HG03469 (cell line): ENCODE data around the gene ZNF45.
"Not testable (repeated sequence)": the region's sequence is repeated elsewhere in the genome, so short reads cannot be mapped to it uniquely, and the experiment has no call there.

ENCODE experiments used
- ATAC-seq: cut with Tn5 transposase; IDR thresholded peaks from one replicate; pipeline ENCODE4 v1.9.1; 2021; ENCODE audit warnings: mild to moderate bottlenecking, moderate library complexity, moderate number of reproducible peaks; ENCODE audit not compliant: unreplicated experiment

ZNF45 gene

GRCh38 chr19:43934985-43935708, at the start of gene ZNF45:
Gene ZNF45, minus strand, starts transcription at chr19:43935282. Its CDS starts 13,097 bp downstream, at chr19:43922185.
- ATAC-seq, result peak; percentile 72

GRCh38 chr19:43984687-43985000, 49.6 kb upstream of the ZNF45 start:
- no peak for ATAC-seq

DNA sequence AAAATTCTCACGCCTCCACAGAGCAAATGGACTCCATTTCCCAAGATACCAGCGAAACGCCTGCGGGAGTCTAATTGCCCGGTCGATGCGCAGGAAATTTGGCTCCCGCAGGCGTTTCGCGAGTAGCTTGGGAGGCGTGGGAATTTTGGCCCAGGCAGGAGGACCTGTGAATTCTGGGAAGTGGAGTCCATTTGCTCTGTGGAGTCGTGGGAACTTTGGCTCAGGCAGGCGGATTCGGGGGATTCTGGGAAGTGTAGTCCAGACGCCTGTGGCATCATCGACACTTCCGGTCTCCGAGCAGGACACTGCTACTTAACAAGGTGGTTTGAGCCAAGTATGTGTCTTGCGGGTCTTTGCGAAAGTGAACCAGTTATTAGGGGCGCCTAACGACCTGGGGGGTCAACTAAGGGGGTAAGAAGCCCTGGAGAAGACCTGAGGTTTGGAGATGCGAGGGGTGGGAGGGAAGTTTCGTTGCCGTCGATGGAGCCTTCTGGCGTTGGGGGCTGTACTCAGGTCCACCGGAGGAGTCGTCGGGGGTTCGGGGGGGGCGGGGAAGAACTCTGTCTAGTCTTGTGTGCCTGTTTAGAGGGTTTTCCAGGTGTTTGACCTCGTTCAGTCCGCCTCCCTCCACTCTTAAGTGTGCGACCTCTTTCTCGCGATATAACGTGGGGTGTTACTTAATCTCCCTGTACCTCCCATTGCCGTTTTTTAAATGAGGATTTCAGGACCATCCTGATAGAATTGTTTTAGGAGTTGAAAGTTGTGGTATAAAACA, 49.0 kb upstream of the ZNF45 start, which contains the start of gene ZNF155:
Gene ZNF155, plus strand, starts transcription at position 277 of the 775 bp plus-strand sequence. CDS start 4,356 bp downstream, outside the sequence.
- ATAC-seq, result no peak

DNA sequence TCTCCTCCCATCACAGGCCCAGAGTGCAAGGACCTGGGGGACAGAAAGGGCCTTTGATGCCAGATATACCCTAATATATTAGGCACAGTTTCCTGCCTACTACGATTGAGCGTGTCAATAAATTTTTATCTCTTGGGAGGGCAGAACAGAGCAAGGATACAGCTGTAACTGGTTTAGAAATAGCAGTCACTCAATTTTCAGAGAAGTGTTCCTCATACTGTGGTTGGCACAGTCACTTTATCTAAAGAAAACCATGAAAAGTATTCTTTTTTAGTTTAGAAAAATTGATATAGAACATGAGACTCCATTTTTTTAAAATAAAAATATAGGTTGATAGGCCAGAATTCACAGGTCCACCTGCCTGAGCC, 48.4 kb upstream of the ZNF45 start:
- no peak for ATAC-seq

DNA sequence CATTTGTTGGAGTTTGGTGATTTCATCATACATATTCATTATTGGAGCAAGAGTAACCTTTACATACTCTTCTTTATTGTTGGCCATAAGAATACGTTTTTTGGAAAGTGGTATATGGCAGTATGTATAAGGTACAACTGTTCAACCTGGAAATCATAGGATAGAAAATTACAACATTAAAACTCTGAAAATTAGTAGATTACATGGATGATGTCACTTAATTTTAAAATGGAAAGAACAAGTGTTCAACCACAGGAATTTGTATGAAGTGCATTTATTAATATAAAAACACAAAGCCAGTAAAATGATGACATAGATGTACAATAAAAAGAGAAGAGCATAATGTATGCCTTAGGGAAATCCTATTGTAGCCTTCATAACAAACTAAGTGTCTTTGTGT, 41.6 kb upstream of the ZNF45 start:
- no peak for ATAC-seq

GRCh38 chr19:43966079-43966694, 31.1 kb upstream of the ZNF45 start:
- no peak for ATAC-seq

GRCh38 chr19:43960411-43960810, 25.3 kb upstream of the ZNF45 start:
- no peak for ATAC-seq

DNA sequence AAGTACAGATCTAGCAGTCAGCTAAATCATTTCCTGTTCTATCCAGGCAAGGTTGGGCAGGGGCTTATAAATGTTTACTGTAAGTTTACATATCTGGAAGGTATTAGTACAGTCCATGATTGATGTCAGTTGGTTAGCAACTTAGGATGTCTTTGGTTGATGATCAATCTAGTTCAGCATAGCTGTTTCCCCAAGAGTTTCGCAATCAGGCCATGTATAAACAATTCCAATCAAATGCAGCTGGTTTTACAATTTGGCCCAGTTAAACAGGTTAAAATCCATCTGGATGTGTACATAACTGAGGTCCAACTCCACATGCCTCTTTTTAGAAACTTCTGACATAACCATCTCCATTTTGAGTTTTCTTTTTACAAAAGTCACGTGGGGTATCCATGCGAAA, 22.8 kb upstream of the ZNF45 start:
- ATAC-seq, result no peak

GRCh38 chr19:43956827-43957226, 21.7 kb upstream of the ZNF45 start:
- no peak for ATAC-seq

DNA sequence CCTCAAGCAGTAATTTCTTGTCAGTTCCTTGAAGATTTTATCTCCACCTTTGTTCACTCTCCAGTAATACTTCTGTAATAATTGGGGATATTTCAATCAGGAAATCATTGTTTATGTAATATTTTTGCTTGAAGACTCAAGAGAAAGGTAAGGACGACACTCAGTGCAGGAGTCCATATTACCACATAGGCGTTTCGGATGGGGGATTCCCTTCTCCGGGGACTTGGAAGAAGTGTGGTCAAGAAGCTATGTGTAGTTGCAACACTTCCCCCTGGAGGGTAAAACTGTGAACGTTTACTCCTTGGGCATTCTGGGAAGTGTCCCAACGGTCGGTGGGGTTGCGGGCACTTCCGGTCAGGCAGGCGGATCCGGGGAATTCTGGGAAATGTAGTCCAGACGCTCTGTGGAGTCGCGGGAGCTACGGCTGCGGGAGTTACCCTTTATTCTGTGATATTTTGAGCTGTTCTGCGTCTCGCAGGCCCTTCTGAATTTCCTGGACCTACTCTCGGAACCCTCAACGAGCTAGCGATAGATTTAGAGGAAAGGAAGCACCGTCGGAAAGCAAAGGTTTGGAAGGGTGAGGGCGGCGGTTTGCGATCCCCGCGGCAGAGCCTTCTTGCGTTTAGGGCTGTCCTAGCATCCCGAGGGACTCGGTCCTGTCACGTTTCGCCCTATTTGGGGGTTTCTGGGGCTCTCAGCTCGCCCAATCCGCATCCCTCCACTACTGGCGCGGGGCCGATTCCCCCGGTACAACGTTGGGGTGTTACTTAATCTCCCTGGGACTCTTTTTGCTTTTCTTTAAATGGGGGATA, 16.0 kb upstream of the ZNF45 start, which contains the start of gene ZNF221:
Gene ZNF221, plus strand, starts transcription at position 395 of the 812 bp plus-strand sequence. CDS start 11,499 bp downstream, outside the sequence.
- ATAC-seq, result no peak

- not testable (repeated sequence) for ATAC-seq
These were observed 14.7 kb upstream of the ZNF45 start for GRCh38 chr19:43949803-43950202.

GRCh38 chr19:43947412-43947811, 12.3 kb upstream of the ZNF45 start:
- not testable (repeated sequence) for ATAC-seq

DNA sequence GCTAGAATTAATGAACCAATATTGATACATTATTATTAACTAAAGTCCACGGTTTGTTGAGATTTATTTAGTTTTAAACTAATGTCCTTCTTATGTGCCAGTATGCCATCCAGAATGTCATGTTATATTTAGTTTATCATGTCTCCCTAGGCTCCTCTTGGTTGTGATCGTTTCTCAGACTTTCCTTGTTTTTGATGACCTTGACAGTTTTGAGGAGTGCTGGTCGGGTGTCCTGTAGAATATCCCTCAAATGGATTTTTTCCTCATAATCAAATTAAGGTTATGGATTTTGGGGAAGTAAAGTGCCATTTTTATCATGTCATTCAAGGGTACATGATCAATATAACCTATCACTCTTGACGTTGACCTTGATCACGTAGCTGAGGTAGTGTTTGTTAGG, 6.1 kb upstream of the ZNF45 start:
- ATAC-seq, result no peak

- ATAC-seq, result no peak
These were observed 5.6 kb upstream of the ZNF45 start for GRCh38 chr19:43940719-43941118.

- no peak for ATAC-seq
These were observed 4.6 kb upstream of the ZNF45 start for GRCh38 chr19:43939557-43940260.

DNA sequence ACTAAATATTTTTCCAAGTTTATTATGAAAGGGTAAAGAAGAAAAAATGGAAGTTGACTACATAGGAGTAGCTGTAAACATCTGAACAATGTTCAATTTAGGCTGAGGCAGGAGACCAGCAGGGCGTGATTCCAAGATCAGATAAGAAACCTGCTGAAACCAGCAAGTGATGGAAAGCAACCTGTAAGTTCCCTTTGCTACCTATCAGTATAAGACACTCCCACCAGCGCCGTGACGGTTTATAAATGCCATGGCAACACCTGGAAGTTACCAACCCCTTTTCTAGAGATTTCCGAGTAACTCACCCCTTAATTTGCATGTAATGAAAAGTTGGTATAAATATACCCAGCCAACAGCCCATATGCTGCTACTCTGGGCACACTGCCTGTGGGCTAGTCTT, 1.1 kb upstream of the ZNF45 start:
- ATAC-seq, result no peak

GRCh38 chr19:43934055-43934984, 762 bp downstream of the ZNF45 start:
- no peak for ATAC-seq

GRCh38 chr19:43928820-43929219, 6.3 kb downstream of the ZNF45 start:
- ATAC-seq, result no peak

- no peak for ATAC-seq
These were observed 11.2 kb downstream of the ZNF45 start for GRCh38 chr19:43923875-43924274.
